ENCODE data around the gene EFCC1. TPM values are rescaled to one million over a fixed set of nuclear protein-coding genes. Genes with fewer than 3 reads are reported as not detected.

Gene EFCC1
- polyA plus RNA-seq, 1 experiment: 0.27 TPM

GRCh38 chr3:129014148-129014547, 13.0 kb downstream of the EFCC1 start:
- Histone ChIP-seq H3K27me3 (ENCODE audit: control insufficient read depth, insufficient read depth, low read length) (peaks cover 3% of the 10 kb centered on the region), H3K9me3 (ENCODE audit: control insufficient read depth, insufficient read depth, low read length) (no peaks in the 10 kb centered on the region; the same call in 1 of the 2 replicates), H3K27ac (ENCODE audit: low read depth, low read length) (no peak overlapping the region), H3K4me3 (ENCODE audit: low read depth, low read length) (no peak overlapping the region)
- TF ChIP-seq CTCF (IDR thresholded peaks at IDR 0.05; ENCODE audit: low read depth, low read length): no peak
- ChIA-PET POLR2A (no interaction called here), CTCF (interaction anchor here (1.0 to 2.8 kb wide), 2 partner anchors 39 to 44 kb away, joined by 3 to 8 read pairs; no protein-coding TSS in a partner anchor)
- DNase-seq (ENCODE audit: low read depth, low spot score): no peak

GRCh38 chr3:129014793-129015345, 13.8 kb downstream of the EFCC1 start:
- ChIA-PET POLR2A (no interaction called here), CTCF (interaction anchor here (1.0 to 2.8 kb wide), 2 partner anchors 39 to 44 kb away, joined by 3 to 8 read pairs; no protein-coding TSS in a partner anchor)
- H3K27ac ChIP-seq (ENCODE audit: low read depth, low read length): no peak overlapping the region

GRCh38 chr3:129015388-129016105, 14.4 kb downstream of the EFCC1 start:
- TF ChIP-seq CTCF (IDR thresholded peaks at IDR 0.05; ENCODE audit: low read depth, low read length): no peak
- ChIA-PET POLR2A (no interaction called here), CTCF (interaction anchor here (1.0 to 2.9 kb wide), 5 partner anchors 9 to 45 kb away, joined by 3 to 16 read pairs (median 4); no protein-coding TSS in a partner anchor)
- Histone ChIP-seq H3K9me3 (ENCODE audit: control insufficient read depth, insufficient read depth, low read length) (no peaks in the 10 kb centered on the region; the same call in 1 of the 2 replicates), H3K27me3 (ENCODE audit: control insufficient read depth, insufficient read depth, low read length) (no peaks in the 10 kb centered on the region), H3K4me3 (ENCODE audit: low read depth, low read length) (no peak overlapping the region), H3K27ac (ENCODE audit: low read depth, low read length) (no peak overlapping the region)
- no peak for DNase-seq (ENCODE audit: low read depth, low spot score)

More at GRCh38 chr3:129014793-129015345, 13.8 kb downstream of the EFCC1 start:
- H3K27me3 ChIP-seq (ENCODE audit: control insufficient read depth, insufficient read depth, low read length): no peaks in the 10 kb centered on the region
- H3K9me3 ChIP-seq (ENCODE audit: control insufficient read depth, insufficient read depth, low read length): no peaks in the 10 kb centered on the region; the same call in 1 of the 2 replicates
- TF ChIP-seq CTCF (IDR thresholded peaks at IDR 0.05; ENCODE audit: low read depth, low read length): no peak
- H3K4me3 ChIP-seq (ENCODE audit: low read depth, low read length): no peak overlapping the region
- DNase-seq (ENCODE audit: low read depth, low spot score): no peak

GRCh38 chr3:129016356-129016719, 15.2 kb downstream of the EFCC1 start:
- no peak for DNase-seq (ENCODE audit: low read depth, low spot score)
- ChIA-PET CTCF (interaction anchor here (1.2 to 2.9 kb wide), 6 partner anchors 9 to 46 kb away, joined by 3 to 16 read pairs (median 4); partner anchors contain the start of gene CFAP92), POLR2A (no interaction called here)
- Histone ChIP-seq H3K27ac (ENCODE audit: low read depth, low read length) (no peak overlapping the region), H3K9me3 (ENCODE audit: control insufficient read depth, insufficient read depth, low read length) (no peaks in the 10 kb centered on the region; the same call in 1 of the 2 replicates), H3K27me3 (ENCODE audit: control insufficient read depth, insufficient read depth, low read length) (no peaks in the 10 kb centered on the region), H3K4me3 (ENCODE audit: low read depth, low read length) (no peak overlapping the region)
- no peak for TF ChIP-seq CTCF (IDR thresholded peaks at IDR 0.05; ENCODE audit: low read depth, low read length)

All from AG04450 (cell line).